Astrocyte of the spinal cord (primary cell): ENCODE data around the gene ANKRD18A.

Experiments
- DNase-seq: peaks from one replicate; pipeline ENCODE4 v3.0.0; 2011; ENCODE audit warnings: low read depth, low spot score
- H3K4me3 ChIP-seq: 2 replicates; pipeline ENCODE4 v1.5.1; 2011; ENCODE audit warnings: low read depth, mild to moderate bottlenecking, low read length, moderate library complexity
- in situ Hi-C: cut with HindIII; loops from 2 replicates; pipeline ENCODE4 v1.10.0; 2017; ENCODE audit warnings: low sequenced_read_pairs
- TF ChIP-seq, protein P1 (sequence below): IDR thresholded peaks from 2 replicates; pipeline ENCODE4 v1.5.1; 2012; ENCODE audit warnings: low read depth, mild to moderate bottlenecking, low read length, inconsistent platforms

Gene ANKRD18A

DNA sequence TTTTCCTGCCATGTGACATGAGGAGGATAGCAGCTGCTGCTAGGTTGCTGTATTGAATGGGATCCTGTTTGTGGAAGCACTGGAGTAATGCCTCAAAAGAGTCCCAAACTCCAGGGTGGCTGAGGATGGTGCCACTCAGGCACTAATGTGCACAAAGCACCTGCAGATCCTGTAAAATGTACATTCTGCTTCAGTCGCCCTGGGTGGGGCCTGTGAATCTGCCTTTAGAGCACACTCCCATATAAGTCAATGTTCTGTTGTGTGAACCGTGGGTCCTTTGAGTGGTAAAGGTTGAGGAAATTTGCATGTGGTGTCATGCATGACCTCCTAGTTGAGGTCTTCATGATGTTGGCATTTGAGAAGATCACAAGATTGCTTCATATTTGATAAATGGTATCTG is 31.6 kb upstream of the ANKRD18A start:
- in situ Hi-C loops, result no loop called here
- TF ChIP-seq, protein P1, sequence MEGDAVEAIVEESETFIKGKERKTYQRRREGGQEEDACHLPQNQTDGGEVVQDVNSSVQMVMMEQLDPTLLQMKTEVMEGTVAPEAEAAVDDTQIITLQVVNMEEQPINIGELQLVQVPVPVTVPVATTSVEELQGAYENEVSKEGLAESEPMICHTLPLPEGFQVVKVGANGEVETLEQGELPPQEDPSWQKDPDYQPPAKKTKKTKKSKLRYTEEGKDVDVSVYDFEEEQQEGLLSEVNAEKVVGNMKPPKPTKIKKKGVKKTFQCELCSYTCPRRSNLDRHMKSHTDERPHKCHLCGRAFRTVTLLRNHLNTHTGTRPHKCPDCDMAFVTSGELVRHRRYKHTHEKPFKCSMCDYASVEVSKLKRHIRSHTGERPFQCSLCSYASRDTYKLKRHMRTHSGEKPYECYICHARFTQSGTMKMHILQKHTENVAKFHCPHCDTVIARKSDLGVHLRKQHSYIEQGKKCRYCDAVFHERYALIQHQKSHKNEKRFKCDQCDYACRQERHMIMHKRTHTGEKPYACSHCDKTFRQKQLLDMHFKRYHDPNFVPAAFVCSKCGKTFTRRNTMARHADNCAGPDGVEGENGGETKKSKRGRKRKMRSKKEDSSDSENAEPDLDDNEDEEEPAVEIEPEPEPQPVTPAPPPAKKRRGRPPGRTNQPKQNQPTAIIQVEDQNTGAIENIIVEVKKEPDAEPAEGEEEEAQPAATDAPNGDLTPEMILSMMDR, result no peak
- no peak overlapping the region for H3K4me3 ChIP-seq
- DNase-seq, result no peak

DNA sequence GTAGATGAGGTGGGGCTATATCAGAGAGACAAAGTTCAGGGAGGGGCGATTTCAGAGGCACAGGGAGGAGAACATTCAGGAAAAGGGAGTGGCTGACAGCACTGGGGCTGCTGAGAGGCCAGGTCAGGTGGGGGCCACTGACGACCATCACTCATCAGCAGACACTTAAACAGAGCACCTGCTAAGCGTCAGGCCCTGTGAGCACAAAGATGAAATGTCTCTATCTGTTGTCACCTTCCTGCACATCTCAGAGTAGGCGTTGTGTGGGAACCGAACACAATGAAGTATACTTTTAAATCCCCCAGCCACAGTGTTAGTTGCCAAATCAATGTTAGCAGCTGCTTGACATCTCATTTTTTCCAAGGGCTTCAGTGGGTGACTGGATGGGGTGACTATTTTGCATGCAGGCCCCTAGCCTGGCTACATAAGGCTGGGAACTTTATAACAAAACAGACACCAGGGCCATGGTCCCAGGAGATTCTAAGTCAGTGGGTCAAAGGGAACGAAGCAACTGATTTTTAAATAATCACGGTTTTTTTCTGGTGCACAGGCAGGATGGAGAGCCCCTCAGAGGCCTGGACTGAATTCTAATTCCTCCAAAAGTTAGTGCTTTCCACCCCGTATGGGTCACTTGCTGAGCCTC is 31.1 kb upstream of the ANKRD18A start:
- H3K4me3 ChIP-seq, result no peak overlapping the region
- in situ Hi-C loops, result no loop called here
- TF ChIP-seq, protein P1, result no peak
- no peak for DNase-seq

DNA sequence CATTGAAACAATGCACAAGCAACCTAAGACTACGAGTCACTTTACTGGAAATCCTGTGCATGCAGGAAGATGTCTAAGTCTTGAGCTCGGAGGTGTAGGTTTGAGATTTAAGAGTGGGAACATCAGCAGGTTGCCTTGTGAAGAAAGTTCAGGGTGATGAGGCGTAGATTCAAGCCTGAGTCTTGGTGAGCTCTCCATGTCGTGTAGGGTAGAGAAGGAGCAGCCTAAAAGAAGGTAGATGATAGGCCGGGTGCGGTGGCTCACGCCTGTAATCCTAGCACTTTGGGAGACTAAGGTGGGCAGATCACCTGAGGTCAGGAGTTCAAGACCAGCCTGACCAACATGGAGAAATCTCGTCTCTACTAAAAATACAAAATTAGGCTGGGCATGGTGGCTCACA is 30.2 kb upstream of the ANKRD18A start:
- DNase-seq, result no peak
- in situ Hi-C loops, result no loop called here

GRCh38 chr9:38649731-38650363 is 29.5 kb upstream of the ANKRD18A start:
- TF ChIP-seq, protein P1, result no peak
- no peak overlapping the region for H3K4me3 ChIP-seq
- in situ Hi-C loops, result no loop called here
- no peak for DNase-seq

More for the DNA sequence above, 30.2 kb upstream of the ANKRD18A start:
- H3K4me3 ChIP-seq, result no peak overlapping the region
- TF ChIP-seq, protein P1, result no peak

- TF ChIP-seq, protein P1, result no peak
- no peak for DNase-seq
- H3K4me3 ChIP-seq, result no peak overlapping the region
- in situ Hi-C loops, result no loop called here
These were observed 24.2 kb upstream of the ANKRD18A start for GRCh38 chr9:38644601-38645000.

GRCh38 chr9:38643815-38644173 is 23.4 kb upstream of the ANKRD18A start:
- in situ Hi-C loops, result no loop called here
- TF ChIP-seq, protein P1, result no peak
- DNase-seq, result no peak
- no peak overlapping the region for H3K4me3 ChIP-seq
